ENCODE measurements around the gene DPP10. TPM values are rescaled to one million over a fixed set of nuclear protein-coding genes. Genes with fewer than 3 reads are reported as not detected.

DPP10 gene
- total RNA-seq, 1 donor from 2014 or later = not detected

- DNase-seq (ENCODE audit: low read depth, low spot score) = no peak
Measured at GRCh38 chr2:115118306-115118705, 675.9 kb downstream of the DPP10 start.

GRCh38 chr2:115119086-115119485 lies 676.6 kb downstream of the DPP10 start:
- no peak for DNase-seq (ENCODE audit: low read depth, low spot score)

- DNase-seq (ENCODE audit: low read depth, low spot score) = no peak
Measured at GRCh38 chr2:115122701-115123100, 680.3 kb downstream of the DPP10 start.

GRCh38 chr2:115124817-115125216 lies 682.4 kb downstream of the DPP10 start:
- no peak for DNase-seq (ENCODE audit: low read depth, low spot score)

- no peak for DNase-seq (ENCODE audit: low read depth, low spot score)
Measured at GRCh38 chr2:115129536-115129935, 687.1 kb downstream of the DPP10 start.

GRCh38 chr2:115160531-115161080 lies 718.2 kb downstream of the DPP10 start:
- no peak for DNase-seq (ENCODE audit: low read depth, low spot score)

- no peak for DNase-seq (ENCODE audit: low read depth, low spot score)
Measured at GRCh38 chr2:115161081-115161770, 718.8 kb downstream of the DPP10 start.

- DNase-seq (ENCODE audit: low read depth, low spot score) = no peak
Measured at GRCh38 chr2:115161771-115162493, 719.5 kb downstream of the DPP10 start.

GRCh38 chr2:115162494-115163293 lies 720.3 kb downstream of the DPP10 start:
- no peak for DNase-seq (ENCODE audit: low read depth, low spot score)

- DNase-seq (ENCODE audit: low read depth, low spot score) = no peak
Measured at GRCh38 chr2:115163572-115163971, 721.1 kb downstream of the DPP10 start.

- DNase-seq (ENCODE audit: low read depth, low spot score) = no peak
Measured at GRCh38 chr2:115165529-115166109, 723.2 kb downstream of the DPP10 start.

- DNase-seq (ENCODE audit: low read depth, low spot score) = no peak
Measured at GRCh38 chr2:115168457-115168856, 726.0 kb downstream of the DPP10 start.

- DNase-seq (ENCODE audit: low read depth, low spot score) = no peak
Measured at GRCh38 chr2:115169814-115170213, 727.4 kb downstream of the DPP10 start.

GRCh38 chr2:115171751-115172150 lies 729.3 kb downstream of the DPP10 start:
- no peak for DNase-seq (ENCODE audit: low read depth, low spot score)

- no peak for DNase-seq (ENCODE audit: low read depth, low spot score)
Measured at GRCh38 chr2:115174651-115175050, 732.2 kb downstream of the DPP10 start.

- DNase-seq (ENCODE audit: low read depth, low spot score) = no peak
Measured at GRCh38 chr2:115183144-115183543, 740.7 kb downstream of the DPP10 start.

- no peak for DNase-seq (ENCODE audit: low read depth, low spot score)
Measured at GRCh38 chr2:115190459-115190858, 748.0 kb downstream of the DPP10 start.

GRCh38 chr2:115194623-115195022 lies 752.2 kb downstream of the DPP10 start:
- no peak for DNase-seq (ENCODE audit: low read depth, low spot score)

- DNase-seq (ENCODE audit: low read depth, low spot score) = no peak
Measured at GRCh38 chr2:115196587-115196986, 754.1 kb downstream of the DPP10 start.

- DNase-seq (ENCODE audit: low read depth, low spot score) = no peak
Measured at GRCh38 chr2:115199966-115200365, 757.5 kb downstream of the DPP10 start.

GRCh38 chr2:115201386-115201785 lies 758.9 kb downstream of the DPP10 start:
- no peak for DNase-seq (ENCODE audit: low read depth, low spot score)
